Astrocyte of the spinal cord (primary cell): ENCODE results near the gene MYT1.

Experiments used
- DNase-seq: peaks from one replicate; pipeline ENCODE4 v3.0.0; 2011; ENCODE audit warnings: low read depth, low spot score
- H3K4me3 ChIP-seq: 2 replicates; pipeline ENCODE4 v1.5.1; 2011; ENCODE audit warnings: low read depth, mild to moderate bottlenecking, low read length, moderate library complexity
- in situ Hi-C: cut with HindIII; loops from 2 replicates; pipeline ENCODE4 v1.10.0; 2017; ENCODE audit warnings: low sequenced_read_pairs
- TF ChIP-seq, protein P1 (sequence below): IDR thresholded peaks from 2 replicates; pipeline ENCODE4 v1.5.1; 2012; ENCODE audit warnings: low read depth, mild to moderate bottlenecking, low read length, inconsistent platforms

Gene MYT1

DNA sequence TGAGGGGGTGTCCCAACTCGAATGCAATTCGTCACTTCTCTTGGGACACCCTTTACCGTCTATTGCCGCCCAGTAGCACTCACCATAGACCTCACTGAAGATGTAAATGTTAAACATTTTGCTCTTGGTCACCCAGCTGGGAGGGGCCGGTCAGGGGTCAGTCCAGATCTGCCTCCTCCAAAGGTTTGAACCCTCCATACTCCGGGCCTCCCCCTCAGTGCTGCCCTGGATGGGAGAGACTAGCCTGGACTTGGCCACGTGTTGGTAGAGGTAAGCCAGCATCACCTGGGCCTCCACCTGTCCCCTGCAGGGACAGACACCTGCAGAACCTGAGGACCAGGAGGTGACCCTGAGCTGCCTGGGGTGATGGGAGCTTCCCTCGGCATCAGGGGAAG is 5.0 kb upstream of the MYT1 start:
- TF ChIP-seq, protein P1, sequence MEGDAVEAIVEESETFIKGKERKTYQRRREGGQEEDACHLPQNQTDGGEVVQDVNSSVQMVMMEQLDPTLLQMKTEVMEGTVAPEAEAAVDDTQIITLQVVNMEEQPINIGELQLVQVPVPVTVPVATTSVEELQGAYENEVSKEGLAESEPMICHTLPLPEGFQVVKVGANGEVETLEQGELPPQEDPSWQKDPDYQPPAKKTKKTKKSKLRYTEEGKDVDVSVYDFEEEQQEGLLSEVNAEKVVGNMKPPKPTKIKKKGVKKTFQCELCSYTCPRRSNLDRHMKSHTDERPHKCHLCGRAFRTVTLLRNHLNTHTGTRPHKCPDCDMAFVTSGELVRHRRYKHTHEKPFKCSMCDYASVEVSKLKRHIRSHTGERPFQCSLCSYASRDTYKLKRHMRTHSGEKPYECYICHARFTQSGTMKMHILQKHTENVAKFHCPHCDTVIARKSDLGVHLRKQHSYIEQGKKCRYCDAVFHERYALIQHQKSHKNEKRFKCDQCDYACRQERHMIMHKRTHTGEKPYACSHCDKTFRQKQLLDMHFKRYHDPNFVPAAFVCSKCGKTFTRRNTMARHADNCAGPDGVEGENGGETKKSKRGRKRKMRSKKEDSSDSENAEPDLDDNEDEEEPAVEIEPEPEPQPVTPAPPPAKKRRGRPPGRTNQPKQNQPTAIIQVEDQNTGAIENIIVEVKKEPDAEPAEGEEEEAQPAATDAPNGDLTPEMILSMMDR = no peak
- H3K4me3 ChIP-seq = no peak overlapping the region
- in situ Hi-C loops = no loop called here
- DNase-seq = no peak

DNA sequence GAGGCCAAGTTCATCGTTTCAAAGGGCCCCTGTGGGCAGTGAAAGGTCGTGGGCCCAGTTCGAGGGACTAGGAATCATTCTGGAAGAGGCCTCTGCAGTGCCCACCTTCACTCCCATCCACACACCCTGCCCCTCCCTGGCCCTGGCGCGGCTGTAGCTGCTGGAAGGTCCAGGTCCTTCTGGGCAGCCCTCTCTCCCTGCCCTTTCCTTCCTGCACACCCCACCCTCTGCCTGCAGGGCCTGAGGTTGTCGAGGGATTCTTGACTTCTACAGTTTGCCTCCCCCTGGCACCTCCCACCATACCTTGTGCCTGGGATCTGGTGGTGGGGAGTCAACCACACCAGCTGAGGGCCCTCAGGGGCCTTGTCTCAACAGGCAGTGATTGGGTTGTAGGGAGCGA is 4.5 kb upstream of the MYT1 start:
- in situ Hi-C loops = no loop called here
- no peak for DNase-seq
- TF ChIP-seq, protein P1 = no peak
- H3K4me3 ChIP-seq = no peak overlapping the region

DNA sequence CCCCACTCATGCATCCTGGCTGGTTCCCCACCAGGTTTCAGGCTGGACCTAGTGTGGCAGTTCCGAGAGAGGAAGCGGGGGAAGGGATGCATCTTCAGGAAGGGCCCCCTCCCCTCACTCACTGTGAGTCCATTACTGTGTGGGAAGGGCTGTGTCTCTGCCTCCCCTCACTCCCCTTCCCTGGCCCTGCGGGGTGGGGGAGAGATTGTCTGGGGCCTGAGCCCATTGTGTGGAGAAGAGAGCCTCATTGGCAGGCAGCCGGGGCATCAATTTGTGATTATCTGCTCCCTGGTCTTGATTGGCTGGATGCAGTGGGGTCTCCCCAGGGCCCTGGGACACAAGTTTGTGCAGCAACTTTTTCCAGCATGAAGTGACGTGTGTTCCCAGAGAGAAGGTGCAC is 4.1 kb upstream of the MYT1 start:
- TF ChIP-seq, protein P1 = no peak
- no peak for DNase-seq
- H3K4me3 ChIP-seq = no peak overlapping the region
- in situ Hi-C loops = no loop called here

DNA sequence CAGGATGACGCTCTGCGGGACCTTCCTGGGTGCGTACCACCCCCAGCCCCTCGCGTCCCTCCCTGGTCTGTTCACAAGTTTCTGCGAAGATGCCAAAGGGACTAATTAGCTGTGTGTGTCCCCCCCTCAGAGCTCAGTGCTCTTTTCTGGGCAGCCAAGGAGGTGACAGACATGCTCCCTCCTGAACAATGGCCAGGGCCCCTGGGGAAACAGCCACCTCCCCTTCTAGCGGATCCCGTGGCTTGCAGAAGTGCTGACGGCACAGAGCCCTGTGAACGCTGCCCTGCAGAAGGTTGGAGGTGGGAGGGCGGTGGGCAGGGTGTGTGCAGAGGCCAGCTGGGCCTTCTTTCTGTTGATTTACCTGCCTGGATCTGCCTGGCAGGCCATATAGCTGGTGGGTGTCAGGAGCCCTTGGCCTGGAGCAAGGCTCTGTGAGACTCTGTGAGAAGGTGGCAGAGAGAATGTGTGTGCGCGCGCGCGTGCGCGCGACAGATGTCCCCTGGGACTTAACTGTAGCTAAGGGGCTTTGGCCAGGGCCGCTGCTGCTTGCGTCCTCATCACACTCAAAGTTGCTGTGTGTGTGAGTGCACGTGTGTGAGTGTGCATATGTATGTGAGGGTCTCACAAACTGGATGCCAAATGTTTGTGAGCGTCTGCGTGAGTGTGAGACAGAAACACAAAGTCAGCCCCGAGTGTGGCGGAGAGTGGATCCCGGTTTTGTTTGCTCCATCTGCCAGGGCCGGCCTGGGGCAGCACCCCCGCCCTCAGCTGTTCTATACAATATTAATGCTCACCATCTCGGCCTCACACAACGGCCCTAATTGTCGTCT is 3.5 kb upstream of the MYT1 start:
- no peak for DNase-seq
- no peak overlapping the region for H3K4me3 ChIP-seq
- TF ChIP-seq, protein P1 = no peak
- in situ Hi-C loops = no loop called here

DNA sequence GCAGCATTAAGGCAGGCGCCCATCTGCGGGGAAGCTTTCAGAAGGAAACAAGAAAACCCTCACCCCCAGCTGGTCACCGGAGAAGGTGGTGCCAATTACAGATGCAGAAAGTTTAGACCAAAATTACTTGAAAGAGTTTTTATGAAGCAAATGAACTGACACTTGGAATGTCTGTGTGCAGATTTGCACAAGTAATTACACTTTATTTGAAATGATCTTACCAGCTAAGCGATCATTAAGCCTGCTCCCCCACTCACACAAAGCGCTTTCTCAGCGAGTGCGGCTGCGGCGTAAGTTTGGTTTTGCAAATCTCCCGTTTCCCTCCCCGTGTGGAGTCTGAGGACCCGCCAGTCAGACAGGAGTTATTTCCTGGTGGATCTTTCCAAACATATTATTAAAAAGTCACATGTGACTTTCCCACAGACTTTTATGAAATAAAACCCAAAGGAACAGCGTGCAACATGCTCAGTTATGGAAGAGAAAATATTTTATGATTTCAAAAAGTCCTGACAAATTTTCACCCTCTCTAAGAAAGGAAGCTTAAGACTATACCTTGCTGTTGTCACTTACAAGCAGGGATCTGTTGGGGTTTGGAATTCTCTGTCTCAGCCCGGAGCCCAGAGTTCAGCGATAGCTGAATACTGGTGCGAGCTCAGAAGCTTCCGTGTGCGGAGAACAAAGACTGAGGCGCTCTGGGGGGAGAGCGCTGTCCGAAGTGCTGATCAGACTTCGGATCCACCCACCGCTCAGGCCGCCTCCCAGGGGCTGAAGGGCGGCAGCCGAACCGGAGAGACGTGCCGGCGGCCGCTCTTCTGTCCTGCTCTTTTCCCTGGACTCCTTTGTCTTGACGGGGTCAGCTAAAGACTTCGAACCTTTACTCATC is 2.7 kb upstream of the MYT1 start:
- in situ Hi-C loops = no loop called here
- DNase-seq = peak; percentile 35
- TF ChIP-seq, protein P1 = no peak
- no peak overlapping the region for H3K4me3 ChIP-seq

DNA sequence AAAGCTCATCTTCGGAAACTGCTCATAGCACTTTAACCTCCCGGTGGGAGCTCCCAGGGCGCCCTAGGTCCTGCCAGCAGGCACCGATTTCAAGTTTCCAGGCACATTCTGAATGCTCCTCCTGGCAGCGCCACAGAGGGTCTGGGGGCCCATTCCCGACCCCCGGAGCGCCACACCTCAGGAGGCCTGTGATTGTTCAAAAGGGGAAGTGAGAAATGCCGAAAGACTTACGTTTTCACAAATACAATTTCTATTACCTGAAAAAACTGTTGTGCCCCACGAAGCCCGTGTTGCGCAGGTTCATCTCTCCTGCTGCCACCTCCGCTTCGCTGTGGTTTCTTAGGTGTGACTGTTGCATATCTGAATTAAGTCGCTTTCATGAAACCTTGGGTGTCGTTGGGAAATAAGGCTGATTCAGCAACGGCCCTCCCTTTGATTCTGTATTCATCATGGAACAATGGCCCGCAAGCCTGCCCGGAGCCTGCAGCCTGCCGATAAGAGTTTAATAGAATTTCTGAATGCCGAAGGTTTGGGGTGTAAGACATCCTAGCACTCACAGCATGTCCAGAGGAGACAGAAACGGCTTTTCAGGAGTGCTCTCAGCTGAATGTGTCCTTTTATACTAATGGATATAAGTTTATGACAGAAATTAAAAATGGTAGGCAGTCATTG is 1.9 kb upstream of the MYT1 start:
- in situ Hi-C loops = no loop called here
- H3K4me3 ChIP-seq = no peak overlapping the region
- TF ChIP-seq, protein P1 = no peak
- no peak for DNase-seq
